Mesothelial cell of epicardium (in vitro differentiated cells): ENCODE data around the gene UBXN6. TPM values are rescaled to one million over a fixed set of nuclear protein-coding genes. Genes with fewer than 3 reads are reported as not detected.

Experiments
- DNase-seq, 2 experiments: peaks; one replicate each; pipeline ENCODE4 v3.0.0; 2021; ENCODE audit warnings: low spot score in 2 of 2; ENCODE audit not compliant: unreplicated experiment in 2 of 2
- H3K27ac Mint-ChIP-seq: 2 replicates; pipeline ENCODE4 v1.8.0; 2021; ENCODE audit warnings: mixed read lengths
- H3K27me3 Mint-ChIP-seq: 2 replicates; pipeline ENCODE4 v1.8.0; 2021; ENCODE audit warnings: low read depth, mixed read lengths
- H3K36me3 Mint-ChIP-seq: 2 replicates; pipeline ENCODE4 v1.8.0; 2021; ENCODE audit warnings: mixed read lengths
- H3K4me1 Mint-ChIP-seq: 2 replicates; pipeline ENCODE4 v1.8.0; 2021; ENCODE audit warnings: mixed read lengths
- H3K4me3 Mint-ChIP-seq: 2 replicates; pipeline ENCODE4 v1.8.0; 2021; ENCODE audit warnings: mild to moderate bottlenecking, moderate library complexity, mixed read lengths
- H3K9me3 Mint-ChIP-seq: 2 replicates; pipeline ENCODE4 v1.8.0; 2021; ENCODE audit warnings: mixed read lengths
- total RNA-seq: library from RNA; stranded (reverse); gene quantifications from 3 replicates; pipeline ENCODE4 v1.2.1, GENCODE V29; 2021
- TF ChIP-seq, protein P1 (sequence below): fragments of 200-600 bp; sonication (generic); IDR thresholded peaks from one replicate; pipeline ENCODE4 v1.5.0; 2021; ENCODE audit warnings: antibody characterized with exemption; ENCODE audit not compliant: unreplicated experiment

UBXN6 gene
- total RNA-seq, 1 donor from 2014 or later: 71.0 TPM

DNA sequence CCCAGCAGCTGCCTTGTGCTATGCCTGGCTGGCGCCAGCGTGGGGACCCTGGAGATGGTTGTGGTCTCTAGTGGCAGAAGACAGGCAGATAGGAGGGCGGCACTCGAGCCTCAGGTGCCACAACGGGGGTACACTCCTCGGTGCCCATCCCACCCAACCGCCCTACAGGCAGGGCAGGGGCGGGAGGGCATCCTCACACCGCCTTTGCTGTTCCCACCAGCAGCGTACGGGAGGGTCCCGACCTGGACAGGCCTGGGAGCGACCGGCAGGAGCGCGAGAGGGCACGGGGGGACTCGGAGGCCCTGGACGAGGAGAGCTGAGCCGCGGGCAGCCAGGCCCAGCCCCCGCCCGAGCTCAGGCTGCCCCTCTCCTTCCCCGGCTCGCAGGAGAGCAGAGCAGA lies 44.1 kb upstream of the UBXN6 start:
- no peak for DNase-seq

DNA sequence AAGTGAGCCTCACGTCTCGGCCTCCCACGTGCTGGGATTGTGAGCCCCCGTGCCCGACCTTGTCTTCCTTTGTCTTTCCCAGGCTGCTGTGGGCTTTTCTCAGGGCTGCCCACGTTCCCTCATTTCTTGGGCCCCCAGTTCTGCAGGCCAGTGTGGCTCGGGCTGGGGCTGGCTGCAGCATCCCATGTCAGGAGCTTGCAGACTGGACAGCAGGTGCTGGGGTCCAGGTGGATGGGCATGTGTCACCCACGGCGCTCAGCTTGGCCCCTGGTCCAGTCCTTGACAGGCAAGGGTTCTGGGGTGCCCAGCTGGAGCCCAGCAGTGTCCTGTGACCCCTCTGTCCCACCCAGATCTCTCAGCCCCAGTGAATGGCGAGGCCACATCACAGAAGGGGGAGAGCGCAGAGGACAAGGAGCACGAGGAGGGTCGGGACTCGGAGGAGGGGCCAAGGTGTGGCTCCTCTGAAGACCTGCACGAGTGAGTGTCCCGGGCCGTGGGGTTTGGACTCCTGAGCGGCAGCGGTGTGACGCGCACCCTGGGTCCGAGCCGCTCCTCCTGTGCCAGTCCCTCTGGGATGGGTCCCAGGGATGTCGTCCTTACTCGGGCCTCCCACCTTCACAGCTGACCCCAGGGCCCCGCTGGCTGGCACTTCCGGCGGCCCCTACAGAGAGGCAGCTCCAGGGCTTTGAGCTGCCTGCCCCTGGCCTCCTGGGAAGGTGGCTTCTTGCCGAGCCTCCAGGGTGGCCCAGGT lies 43.4 kb upstream of the UBXN6 start:
- peaks cover 11% of the 10 kb centered on the region for H3K36me3 Mint-ChIP-seq
- no peaks in the 10 kb centered on the region for H3K27me3 Mint-ChIP-seq
- H3K4me1 Mint-ChIP-seq: no peaks in the 10 kb centered on the region
- no peak overlapping the region for H3K27ac Mint-ChIP-seq
- H3K9me3 Mint-ChIP-seq: no peaks in the 10 kb centered on the region
- no peak overlapping the region for H3K4me3 Mint-ChIP-seq
- no peak for DNase-seq
- TF ChIP-seq, protein P1, sequence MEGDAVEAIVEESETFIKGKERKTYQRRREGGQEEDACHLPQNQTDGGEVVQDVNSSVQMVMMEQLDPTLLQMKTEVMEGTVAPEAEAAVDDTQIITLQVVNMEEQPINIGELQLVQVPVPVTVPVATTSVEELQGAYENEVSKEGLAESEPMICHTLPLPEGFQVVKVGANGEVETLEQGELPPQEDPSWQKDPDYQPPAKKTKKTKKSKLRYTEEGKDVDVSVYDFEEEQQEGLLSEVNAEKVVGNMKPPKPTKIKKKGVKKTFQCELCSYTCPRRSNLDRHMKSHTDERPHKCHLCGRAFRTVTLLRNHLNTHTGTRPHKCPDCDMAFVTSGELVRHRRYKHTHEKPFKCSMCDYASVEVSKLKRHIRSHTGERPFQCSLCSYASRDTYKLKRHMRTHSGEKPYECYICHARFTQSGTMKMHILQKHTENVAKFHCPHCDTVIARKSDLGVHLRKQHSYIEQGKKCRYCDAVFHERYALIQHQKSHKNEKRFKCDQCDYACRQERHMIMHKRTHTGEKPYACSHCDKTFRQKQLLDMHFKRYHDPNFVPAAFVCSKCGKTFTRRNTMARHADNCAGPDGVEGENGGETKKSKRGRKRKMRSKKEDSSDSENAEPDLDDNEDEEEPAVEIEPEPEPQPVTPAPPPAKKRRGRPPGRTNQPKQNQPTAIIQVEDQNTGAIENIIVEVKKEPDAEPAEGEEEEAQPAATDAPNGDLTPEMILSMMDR: no peak

More for the DNA sequence above, 44.1 kb upstream of the UBXN6 start:
- Mint-ChIP-seq H3K9me3 (no peaks in the 10 kb centered on the region), H3K27ac (no peak overlapping the region), H3K4me3 (no peak overlapping the region), H3K36me3 (peaks cover 16% of the 10 kb centered on the region), H3K27me3 (no peaks in the 10 kb centered on the region), H3K4me1 (no peaks in the 10 kb centered on the region)
- TF ChIP-seq, protein P1: no peak

DNA sequence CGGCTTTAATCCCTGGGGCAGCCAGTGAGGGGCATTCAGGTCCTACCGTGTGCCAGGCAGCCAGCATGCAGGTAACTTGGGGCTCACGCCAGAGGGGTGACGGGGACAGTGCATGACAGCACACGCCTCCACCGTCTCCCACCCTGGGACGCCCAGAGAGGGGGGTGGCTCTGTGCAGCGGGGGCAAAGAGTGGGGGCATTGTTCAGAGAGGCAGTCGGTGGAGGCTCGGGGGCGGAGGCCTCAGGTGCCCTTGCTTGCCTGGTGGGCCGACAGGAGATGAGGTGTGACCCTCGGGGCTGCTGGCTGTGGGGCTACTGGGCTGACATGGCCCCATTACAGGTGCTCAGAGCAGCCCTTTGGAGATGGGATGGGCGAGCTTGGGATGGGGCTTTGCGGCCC lies 42.3 kb upstream of the UBXN6 start:
- no peaks in the 10 kb centered on the region for H3K4me1 Mint-ChIP-seq
- H3K9me3 Mint-ChIP-seq: no peaks in the 10 kb centered on the region

DNA sequence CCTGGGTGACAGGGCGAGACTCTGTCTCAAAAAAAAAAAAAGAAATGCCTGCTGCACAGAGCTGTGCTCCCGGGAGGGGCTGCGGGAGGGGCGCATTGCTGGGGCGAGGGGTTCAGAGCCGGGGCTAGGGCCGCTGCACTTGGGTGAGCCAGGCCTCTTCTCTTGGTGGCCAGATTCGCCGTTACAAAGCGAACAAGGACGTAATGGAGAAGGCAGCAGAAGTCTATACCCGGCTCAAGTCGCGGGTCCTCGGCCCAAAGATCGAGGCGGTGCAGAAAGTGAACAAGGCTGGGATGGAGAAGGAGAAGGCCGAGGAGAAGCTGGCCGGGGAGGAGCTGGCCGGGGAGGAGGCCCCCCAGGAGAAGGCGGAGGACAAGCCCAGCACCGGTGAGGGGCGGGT lies 41.7 kb upstream of the UBXN6 start:
- Mint-ChIP-seq H3K27me3 (no peaks in the 10 kb centered on the region), H3K36me3 (peaks cover 6% of the 10 kb centered on the region), H3K4me1 (no peaks in the 10 kb centered on the region), H3K4me3 (no peak overlapping the region), H3K9me3 (no peaks in the 10 kb centered on the region), H3K27ac (no peak overlapping the region)
- no peak for DNase-seq
- TF ChIP-seq, protein P1: no peak

More for the DNA sequence above, 42.3 kb upstream of the UBXN6 start:
- Mint-ChIP-seq H3K27ac (no peak overlapping the region), H3K27me3 (no peaks in the 10 kb centered on the region), H3K36me3 (peaks cover 4% of the 10 kb centered on the region), H3K4me3 (no peak overlapping the region)
- no peak for DNase-seq
- TF ChIP-seq, protein P1: no peak

DNA sequence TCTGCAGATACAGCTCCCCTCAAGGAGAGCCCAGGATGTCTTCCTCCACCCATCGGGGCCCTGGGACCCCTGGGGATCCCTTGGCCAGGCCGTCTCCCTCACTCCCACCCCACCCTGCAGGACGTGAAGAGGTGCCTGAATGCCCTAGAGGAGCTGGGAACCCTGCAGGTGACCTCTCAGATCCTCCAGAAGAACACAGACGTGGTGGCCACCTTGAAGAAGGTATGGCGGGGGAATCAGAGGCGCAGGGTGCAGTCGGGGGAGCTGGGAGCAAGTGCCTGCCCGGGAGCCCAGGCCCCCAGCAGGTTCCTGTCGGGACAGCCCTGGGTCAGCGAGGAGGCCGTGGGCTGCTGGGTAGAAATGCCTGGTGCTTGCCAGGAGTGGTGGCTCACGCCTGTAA lies 41.1 kb upstream of the UBXN6 start:
- no peaks in the 10 kb centered on the region for H3K4me1 Mint-ChIP-seq
- TF ChIP-seq, protein P1: no peak
- no peaks in the 10 kb centered on the region for H3K9me3 Mint-ChIP-seq
- H3K36me3 Mint-ChIP-seq: peaks cover 6% of the 10 kb centered on the region
- H3K4me3 Mint-ChIP-seq: no peak overlapping the region
- DNase-seq: no peak
- no peaks in the 10 kb centered on the region for H3K27me3 Mint-ChIP-seq
- no peak overlapping the region for H3K27ac Mint-ChIP-seq
